Measurements from ENCODE around the gene RNF34.

RNF34 gene

DNA sequence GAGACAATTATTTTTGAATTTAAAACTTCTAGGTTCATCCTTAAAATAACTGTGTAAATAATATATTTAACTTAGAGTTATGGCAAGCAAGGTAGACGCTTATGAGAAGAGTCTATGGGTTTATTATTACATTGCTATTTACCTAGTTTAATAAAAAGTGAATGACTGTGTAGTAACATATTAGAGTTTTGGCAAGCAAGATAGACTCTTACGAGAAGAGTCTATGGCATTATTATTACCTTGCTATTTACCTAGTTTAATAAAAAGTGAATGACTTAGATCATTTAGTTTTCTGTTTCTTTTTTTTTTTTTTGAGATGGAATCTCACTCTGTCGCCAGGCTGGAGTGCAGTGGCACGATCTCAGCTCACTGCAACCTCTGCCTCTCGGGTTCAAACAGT, 3.8 kb downstream of the RNF34 start:
- DNase-seq (ENCODE audit: insufficient read length, low spot score) (no peak), FAIRE-seq (no peak)
- no peak for TF ChIP-seq POLR2AphosphoS5 (IDR thresholded peaks at IDR 0.05; ENCODE audit: low read depth, low read length)
- TF ChIP-seq POLR2A (IDR thresholded peaks at IDR 0.05; ENCODE audit: low read depth, low read length), result no peak
- TF ChIP-seq TAF1 (IDR thresholded peaks at IDR 0.05; ENCODE audit: low read depth, low read length), result no peak
- TF ChIP-seq POU2F2 (IDR thresholded peaks at IDR 0.05; ENCODE audit: low read depth, low read length), result no peak
- TF ChIP-seq SPI1 (IDR thresholded peaks at IDR 0.05; ENCODE audit: low read depth, low read length), result no peak
- no peak for TF ChIP-seq PAX5 (IDR thresholded peaks at IDR 0.05; ENCODE audit: insufficient read depth, low read length, severe bottlenecking)

DNA sequence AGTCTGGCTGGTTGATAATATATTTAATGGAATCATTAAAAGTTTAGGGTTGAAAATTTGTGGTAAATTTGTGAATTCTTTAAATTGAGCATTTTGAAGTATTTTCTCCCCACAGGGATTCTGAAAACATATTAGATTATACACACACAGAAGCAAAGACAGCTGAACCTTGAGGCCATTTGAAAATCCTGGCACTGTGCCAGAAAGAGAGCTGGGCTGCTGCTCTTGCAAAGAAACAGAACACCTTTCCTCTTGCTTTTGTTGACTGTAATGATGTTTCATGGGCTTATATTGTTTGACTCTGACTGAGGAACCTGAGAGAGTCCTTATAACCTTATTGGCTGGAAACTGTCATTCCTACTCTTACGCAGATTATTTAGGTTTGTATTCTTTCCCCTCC, 4.8 kb downstream of the RNF34 start:
- TF ChIP-seq POLR2AphosphoS5 (IDR thresholded peaks at IDR 0.05; ENCODE audit: low read depth, low read length) (no peak), SPI1 (IDR thresholded peaks at IDR 0.05; ENCODE audit: low read depth, low read length) (no peak), POU2F2 (IDR thresholded peaks at IDR 0.05; ENCODE audit: low read depth, low read length) (no peak), TAF1 (IDR thresholded peaks at IDR 0.05; ENCODE audit: low read depth, low read length) (no peak), PAX5 (IDR thresholded peaks at IDR 0.05; ENCODE audit: insufficient read depth, low read length, severe bottlenecking) (no peak), POLR2A (IDR thresholded peaks at IDR 0.05; ENCODE audit: low read depth, low read length) (no peak)
- DNase-seq (ENCODE audit: insufficient read length, low spot score) (no peak), FAIRE-seq (no peak)

DNA sequence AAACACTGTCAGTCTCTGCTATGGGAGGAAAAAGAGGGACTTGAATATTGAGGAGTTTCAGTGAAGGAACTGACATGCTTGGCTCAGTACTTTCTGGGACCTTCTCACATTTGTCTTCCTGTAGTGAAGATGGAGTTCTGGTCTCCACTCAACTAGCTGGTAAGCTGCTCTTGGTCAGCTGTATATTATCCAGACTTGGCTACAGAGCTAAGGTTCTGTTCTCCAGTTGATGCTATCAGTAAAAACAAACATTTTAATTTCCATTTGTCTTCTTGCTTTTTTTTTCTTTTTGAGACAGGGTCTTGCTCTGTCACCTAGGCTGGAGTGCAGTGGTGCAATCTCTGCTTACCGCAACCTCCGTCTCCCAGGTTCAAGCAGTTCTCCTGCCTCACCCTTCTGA, 5.3 kb downstream of the RNF34 start:
- no peak for FAIRE-seq
- TF ChIP-seq POLR2AphosphoS5 (IDR thresholded peaks at IDR 0.05; ENCODE audit: low read depth, low read length) (no peak), SPI1 (IDR thresholded peaks at IDR 0.05; ENCODE audit: low read depth, low read length) (no peak), TAF1 (IDR thresholded peaks at IDR 0.05; ENCODE audit: low read depth, low read length) (no peak), POU2F2 (IDR thresholded peaks at IDR 0.05; ENCODE audit: low read depth, low read length) (no peak), POLR2A (IDR thresholded peaks at IDR 0.05; ENCODE audit: low read depth, low read length) (no peak), PAX5 (IDR thresholded peaks at IDR 0.05; ENCODE audit: insufficient read depth, low read length, severe bottlenecking) (no peak)

DNA sequence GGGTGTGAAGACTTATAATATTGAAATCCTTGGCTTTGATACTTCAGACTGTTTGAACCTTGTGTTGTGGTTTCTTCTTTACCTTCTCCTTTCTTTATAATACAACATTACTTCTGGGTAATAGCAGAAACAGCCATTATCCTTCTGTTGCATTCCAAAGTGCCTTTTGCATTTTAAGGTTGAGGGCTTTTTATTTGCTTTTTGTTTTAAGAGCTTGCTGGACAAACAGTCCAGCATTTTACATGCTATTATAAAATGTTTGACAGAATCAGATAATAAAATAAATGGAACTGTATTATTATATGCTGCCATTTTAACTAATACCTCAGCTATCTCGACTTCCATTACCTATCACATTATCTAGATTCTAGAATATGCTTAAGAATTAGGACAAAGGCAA, 14.0 kb downstream of the RNF34 start:
- FAIRE-seq (no peak), DNase-seq (ENCODE audit: insufficient read length, low spot score) (no peak)
- no peak for TF ChIP-seq POLR2A (IDR thresholded peaks at IDR 0.05; ENCODE audit: low read depth, low read length)
- TF ChIP-seq POU2F2 (IDR thresholded peaks at IDR 0.05; ENCODE audit: low read depth, low read length), result no peak
- TF ChIP-seq PAX5 (IDR thresholded peaks at IDR 0.05; ENCODE audit: insufficient read depth, low read length, severe bottlenecking), result no peak
- TF ChIP-seq SPI1 (IDR thresholded peaks at IDR 0.05; ENCODE audit: low read depth, low read length), result no peak
- no peak for TF ChIP-seq POLR2AphosphoS5 (IDR thresholded peaks at IDR 0.05; ENCODE audit: low read depth, low read length)
- TF ChIP-seq TAF1 (IDR thresholded peaks at IDR 0.05; ENCODE audit: low read depth, low read length), result no peak

More for the DNA sequence above, 5.3 kb downstream of the RNF34 start:
- no peak for DNase-seq (ENCODE audit: insufficient read length, low spot score)

DNA sequence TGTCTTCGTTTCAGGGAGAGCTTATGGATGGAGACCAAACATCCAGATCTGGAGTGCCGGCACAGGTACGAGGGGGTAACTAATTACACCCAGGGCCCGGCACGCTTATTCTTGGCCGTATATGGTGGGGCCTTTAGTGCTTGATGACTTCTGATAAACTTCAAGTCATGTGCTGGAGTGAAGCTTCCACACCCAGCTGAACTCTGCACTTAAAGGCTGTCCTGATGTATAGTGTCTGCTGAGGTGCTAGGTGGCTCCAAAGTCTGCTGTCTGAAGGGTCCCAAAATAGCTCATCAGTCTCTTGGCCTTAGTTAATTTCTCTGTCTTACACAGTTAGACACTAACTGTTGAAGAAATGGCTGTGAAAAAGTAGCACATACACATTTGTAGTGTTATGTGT, 17.9 kb downstream of the RNF34 start:
- DNase-seq (ENCODE audit: insufficient read length, low spot score), result no peak
- no peak for FAIRE-seq
- TF ChIP-seq POU2F2 (IDR thresholded peaks at IDR 0.05; ENCODE audit: low read depth, low read length) (no peak), TAF1 (IDR thresholded peaks at IDR 0.05; ENCODE audit: low read depth, low read length) (no peak), POLR2A (IDR thresholded peaks at IDR 0.05; ENCODE audit: low read depth, low read length) (no peak), POLR2AphosphoS5 (IDR thresholded peaks at IDR 0.05; ENCODE audit: low read depth, low read length) (no peak), PAX5 (IDR thresholded peaks at IDR 0.05; ENCODE audit: insufficient read depth, low read length, severe bottlenecking) (no peak), SPI1 (IDR thresholded peaks at IDR 0.05; ENCODE audit: low read depth, low read length) (no peak)

DNA sequence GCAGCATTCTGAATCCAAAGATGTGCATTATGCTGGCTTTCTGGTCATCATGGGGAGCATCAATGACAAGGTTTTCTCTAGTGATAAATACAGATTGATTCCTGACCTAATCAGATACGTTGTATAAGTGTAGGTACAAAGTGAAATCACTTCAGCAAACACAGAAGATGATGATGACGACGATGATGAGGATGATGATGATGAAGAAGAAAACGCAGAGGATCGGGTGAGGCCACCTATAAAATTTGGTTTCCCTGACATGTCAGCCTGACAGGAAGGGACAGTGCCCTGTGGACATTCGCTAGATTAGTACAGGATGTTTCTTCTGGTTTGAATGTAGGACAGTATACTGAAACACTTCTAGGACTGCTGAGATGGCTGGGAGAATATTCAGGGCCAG, 20.2 kb downstream of the RNF34 start:
- no peak for TF ChIP-seq POLR2A (IDR thresholded peaks at IDR 0.05; ENCODE audit: low read depth, low read length)
- TF ChIP-seq TAF1 (IDR thresholded peaks at IDR 0.05; ENCODE audit: low read depth, low read length), result no peak
- TF ChIP-seq PAX5 (IDR thresholded peaks at IDR 0.05; ENCODE audit: insufficient read depth, low read length, severe bottlenecking), result no peak
- TF ChIP-seq SPI1 (IDR thresholded peaks at IDR 0.05; ENCODE audit: low read depth, low read length), result no peak
- TF ChIP-seq POLR2AphosphoS5 (IDR thresholded peaks at IDR 0.05; ENCODE audit: low read depth, low read length), result no peak
- FAIRE-seq (no peak), DNase-seq (ENCODE audit: insufficient read length, low spot score) (no peak)

DNA sequence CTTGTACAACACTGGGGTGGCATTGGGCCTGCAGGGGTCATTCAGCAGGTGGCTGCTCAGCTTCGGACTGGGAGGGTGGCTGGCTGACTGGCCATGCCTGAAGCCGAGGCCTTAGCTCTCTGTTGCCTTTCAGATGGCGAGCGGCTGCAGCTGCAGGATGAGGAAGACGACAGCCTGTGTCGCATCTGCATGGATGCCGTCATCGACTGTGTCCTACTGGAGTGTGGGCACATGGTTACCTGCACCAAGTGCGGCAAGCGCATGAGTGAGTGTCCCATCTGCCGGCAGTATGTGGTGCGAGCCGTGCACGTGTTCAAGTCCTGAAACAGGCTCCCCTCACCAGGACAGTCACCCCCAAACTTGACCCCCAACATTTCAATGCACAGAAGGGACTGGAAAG, 23.3 kb downstream of the RNF34 start:
- DNase-seq (ENCODE audit: insufficient read length, low spot score) (no peak), FAIRE-seq (no peak)
- TF ChIP-seq POLR2A (IDR thresholded peaks at IDR 0.05; ENCODE audit: low read depth, low read length) (peak; percentile 51), SPI1 (IDR thresholded peaks at IDR 0.05; ENCODE audit: low read depth, low read length) (no peak), POLR2AphosphoS5 (IDR thresholded peaks at IDR 0.05; ENCODE audit: low read depth, low read length) (peak; percentile 68; the same call in 1 of the 2 replicates)

DNA sequence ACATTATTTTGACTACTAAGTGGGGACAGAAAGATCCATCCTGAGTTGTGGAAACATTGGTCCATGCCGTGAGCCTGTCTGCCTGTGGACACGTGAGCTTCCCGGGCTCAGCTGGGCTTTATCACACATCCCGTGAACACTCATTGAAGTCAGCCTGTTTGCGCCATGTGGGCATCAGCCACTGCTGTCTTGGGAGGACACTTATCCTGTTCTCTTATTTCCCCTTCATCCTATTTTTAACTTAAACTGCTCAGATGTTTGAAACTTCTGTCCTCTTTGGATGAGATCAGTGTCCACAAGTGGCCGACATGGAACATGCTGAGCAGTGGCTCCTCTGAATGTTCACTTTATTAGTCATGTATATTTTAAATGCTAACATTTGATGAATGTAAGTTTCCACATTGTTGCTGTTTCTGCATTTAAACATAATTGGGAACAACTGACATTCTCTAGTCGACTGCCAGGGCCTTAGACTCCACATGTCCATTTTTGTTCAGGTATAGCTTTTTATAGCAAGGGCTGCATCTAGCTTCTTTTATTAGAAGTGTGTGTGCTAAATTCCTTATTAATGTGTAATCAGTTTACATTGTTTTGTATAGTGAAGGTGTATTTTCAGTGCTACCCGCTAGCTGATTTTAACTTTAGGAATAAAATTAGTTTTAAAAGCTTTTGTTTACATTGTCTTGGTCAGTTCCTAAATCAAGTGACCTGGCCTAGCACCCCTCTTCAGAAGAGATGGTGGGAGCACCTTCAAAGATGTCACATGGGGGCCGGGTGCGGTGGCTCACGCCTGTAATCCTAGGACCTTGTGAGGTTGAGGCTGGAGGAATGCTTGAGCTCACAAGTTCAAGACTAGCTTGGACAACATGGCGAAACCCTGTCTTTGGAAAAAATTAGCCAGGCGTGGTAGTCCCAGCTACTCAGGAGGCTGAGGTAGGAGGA, 24.0 kb downstream of the RNF34 start:
- FAIRE-seq (no peak), DNase-seq (ENCODE audit: insufficient read length, low spot score) (no peak)
- peak; percentile 12; the same call in 1 of the 2 replicates for TF ChIP-seq POLR2A (IDR thresholded peaks at IDR 0.05; ENCODE audit: low read depth, low read length)
- TF ChIP-seq POLR2AphosphoS5 (IDR thresholded peaks at IDR 0.05; ENCODE audit: low read depth, low read length), result no peak

DNA sequence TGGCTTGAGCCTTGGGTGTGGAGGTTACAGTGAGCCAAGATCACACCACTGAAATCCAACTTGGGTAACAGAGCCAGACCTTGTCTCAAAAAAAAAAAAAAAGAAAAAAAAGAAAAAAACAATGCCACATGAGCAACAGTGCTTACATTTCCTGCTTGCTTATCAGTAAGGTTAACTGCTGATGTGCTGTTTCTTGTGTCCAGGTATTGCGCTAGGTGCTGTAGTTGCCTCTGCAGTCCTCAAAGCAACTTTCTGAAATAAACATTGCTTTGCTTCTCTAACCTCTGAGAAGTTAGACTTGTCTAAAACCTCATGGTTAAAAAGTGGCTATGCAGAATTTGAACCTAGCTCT, 24.7 kb downstream of the RNF34 start:
- DNase-seq (ENCODE audit: insufficient read length, low spot score), result no peak
- FAIRE-seq, result peak; percentile 54
- peak; percentile 7; the same call in 1 of the 2 replicates for TF ChIP-seq POLR2AphosphoS5 (IDR thresholded peaks at IDR 0.05; ENCODE audit: low read depth, low read length)
- no peak for TF ChIP-seq POLR2A (IDR thresholded peaks at IDR 0.05; ENCODE audit: low read depth, low read length)
- no peak for TF ChIP-seq SPI1 (IDR thresholded peaks at IDR 0.05; ENCODE audit: low read depth, low read length)
- no peak for TF ChIP-seq POU2F2 (IDR thresholded peaks at IDR 0.05; ENCODE audit: low read depth, low read length)
- no peak for TF ChIP-seq PAX5 (IDR thresholded peaks at IDR 0.05; ENCODE audit: insufficient read depth, low read length, severe bottlenecking)
- TF ChIP-seq TAF1 (IDR thresholded peaks at IDR 0.05; ENCODE audit: low read depth, low read length), result no peak

DNA sequence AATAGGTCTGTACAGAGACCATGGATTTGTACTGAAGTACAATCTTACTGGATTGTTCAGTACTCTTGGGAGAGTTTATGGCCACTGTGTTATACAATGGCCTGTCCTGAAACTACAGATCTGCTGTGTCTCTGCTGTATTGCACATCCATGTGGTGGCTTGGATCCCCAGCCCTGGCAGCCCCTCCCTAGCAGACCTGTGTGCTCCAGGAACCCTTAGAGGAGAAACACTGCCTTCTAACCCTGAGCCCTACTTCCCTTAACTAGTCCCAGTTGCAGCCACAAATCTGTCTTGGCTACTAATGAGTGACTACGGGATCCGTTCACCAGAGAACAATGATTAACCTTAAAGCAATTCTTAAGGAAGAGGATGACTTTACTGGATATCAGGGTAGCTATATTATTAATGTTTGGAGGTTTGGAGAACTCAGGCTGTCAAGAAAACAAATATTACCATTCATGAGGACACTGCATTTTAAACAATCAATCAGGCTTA, 27.7 kb downstream of the RNF34 start:
- TF ChIP-seq TAF1 (IDR thresholded peaks at IDR 0.05; ENCODE audit: low read depth, low read length) (no peak), PAX5 (IDR thresholded peaks at IDR 0.05; ENCODE audit: insufficient read depth, low read length, severe bottlenecking) (no peak), POLR2AphosphoS5 (IDR thresholded peaks at IDR 0.05; ENCODE audit: low read depth, low read length) (no peak), POU2F2 (IDR thresholded peaks at IDR 0.05; ENCODE audit: low read depth, low read length) (no peak), POLR2A (IDR thresholded peaks at IDR 0.05; ENCODE audit: low read depth, low read length) (no peak)
- FAIRE-seq (peak; percentile 43), DNase-seq (ENCODE audit: insufficient read length, low spot score) (no peak)
